Measurements from ENCODE around the gene SIK3. TPM values are rescaled to one million over a fixed set of nuclear protein-coding genes. Genes with fewer than 3 reads are reported as not detected.

The SIK3 gene
- total RNA-seq, 1 experiment from 2014 or later: 17.4 TPM

GRCh38 chr11:117097389-117098268, 599 bp downstream of the SIK3 start:
- CTCF ChIA-PET: interaction anchor here (0.7 to 1.0 kb wide), 2 partner anchors 18 to 218 kb away, joined by 3 to 4 read pairs; no protein-coding TSS in a partner anchor
- Mint-ChIP-seq H3K4me3 (ENCODE audit: low read depth, unreplicated experiment) (peak overlapping the region; percentile 88), H3K36me3 (ENCODE audit: insufficient read depth, unreplicated experiment) (peaks cover 24% of the 10 kb centered on the region), H3K4me1 (ENCODE audit: low read depth, unreplicated experiment) (peaks cover 32% of the 10 kb centered on the region), H3K27ac (ENCODE audit: unreplicated experiment) (peak overlapping the region; percentile 99), H3K27me3 (ENCODE audit: unreplicated experiment) (no peaks in the 10 kb centered on the region), H3K9me3 (ENCODE audit: low read depth, unreplicated experiment) (no peaks in the 10 kb centered on the region)
- intact Hi-C loops (cut with micrococcal nuclease; ENCODE audit: unreplicated experiment): loop anchor here (10.0 kb wide), 1 partner anchor 153 kb away; no protein-coding TSS in a partner anchor
- TF ChIP-seq CTCF (IDR thresholded peaks at IDR 0.05; ENCODE audit: unreplicated experiment): no peak
- DNase-seq: peak; percentile 18
- no TSS peak for BruUV-seq (replicated peaks)

GRCh38 chr11:117097014-117097388, 1.2 kb downstream of the SIK3 start:
- intact Hi-C loops (cut with micrococcal nuclease; ENCODE audit: unreplicated experiment): loop anchor here (10.0 kb wide), 1 partner anchor 152 kb away; no protein-coding TSS in a partner anchor
- Mint-ChIP-seq H3K27ac (ENCODE audit: unreplicated experiment) (peak overlapping the region; percentile 99), H3K27me3 (ENCODE audit: unreplicated experiment) (no peaks in the 10 kb centered on the region), H3K36me3 (ENCODE audit: insufficient read depth, unreplicated experiment) (peaks cover 24% of the 10 kb centered on the region), H3K4me1 (ENCODE audit: low read depth, unreplicated experiment) (peaks cover 38% of the 10 kb centered on the region), H3K4me3 (ENCODE audit: low read depth, unreplicated experiment) (peak overlapping the region; percentile 88), H3K9me3 (ENCODE audit: low read depth, unreplicated experiment) (peaks cover 5% of the 10 kb centered on the region)
- no peak for TF ChIP-seq CTCF (IDR thresholded peaks at IDR 0.05; ENCODE audit: unreplicated experiment)
- CTCF ChIA-PET: no interaction called here
- DNase-seq: no peak
- no TSS peak for BruUV-seq (replicated peaks)

GRCh38 chr11:117096201-117096991, 1.8 kb downstream of the SIK3 start:
- DNase-seq: no peak
- H3K4me3 Mint-ChIP-seq (ENCODE audit: low read depth, unreplicated experiment): peak overlapping the region; percentile 88
- H3K9me3 Mint-ChIP-seq (ENCODE audit: low read depth, unreplicated experiment): peaks cover 5% of the 10 kb centered on the region
- H3K36me3 Mint-ChIP-seq (ENCODE audit: insufficient read depth, unreplicated experiment): peaks cover 24% of the 10 kb centered on the region
- H3K27ac Mint-ChIP-seq (ENCODE audit: unreplicated experiment): no peak overlapping the region
- H3K27me3 Mint-ChIP-seq (ENCODE audit: unreplicated experiment): no peaks in the 10 kb centered on the region
- BruUV-seq (replicated peaks): TSS peak; percentile 35
- peaks cover 40% of the 10 kb centered on the region for H3K4me1 Mint-ChIP-seq (ENCODE audit: low read depth, unreplicated experiment)
- intact Hi-C loops (cut with micrococcal nuclease; ENCODE audit: unreplicated experiment): loop anchor here (10.0 kb wide), 1 partner anchor 152 kb away; no protein-coding TSS in a partner anchor
- CTCF ChIA-PET: no interaction called here
- no peak for TF ChIP-seq CTCF (IDR thresholded peaks at IDR 0.05; ENCODE audit: unreplicated experiment)

GRCh38 chr11:117095284-117096161, 2.7 kb downstream of the SIK3 start:
- Mint-ChIP-seq H3K4me1 (ENCODE audit: low read depth, unreplicated experiment) (peaks cover 40% of the 10 kb centered on the region), H3K27me3 (ENCODE audit: unreplicated experiment) (no peaks in the 10 kb centered on the region), H3K4me3 (ENCODE audit: low read depth, unreplicated experiment) (peak overlapping the region; percentile 88), H3K27ac (ENCODE audit: unreplicated experiment) (no peak overlapping the region), H3K36me3 (ENCODE audit: insufficient read depth, unreplicated experiment) (peaks cover 24% of the 10 kb centered on the region), H3K9me3 (ENCODE audit: low read depth, unreplicated experiment) (peaks cover 5% of the 10 kb centered on the region)
- intact Hi-C loops (cut with micrococcal nuclease; ENCODE audit: unreplicated experiment): loop anchor here (10.0 kb wide), 1 partner anchor 151 kb away; no protein-coding TSS in a partner anchor
- no peak for TF ChIP-seq CTCF (IDR thresholded peaks at IDR 0.05; ENCODE audit: unreplicated experiment)
- no peak for DNase-seq
- BruUV-seq (replicated peaks): no TSS peak
- CTCF ChIA-PET: no interaction called here
